HepG2 (cell line): Measurements from ENCODE around the gene SPAG9. TPM values are rescaled to one million over a fixed set of nuclear protein-coding genes. Genes with fewer than 3 reads are reported as not detected.

Experiments
- DNMT3B ChIP-seq: conservative IDR thresholded peaks from 2 replicates; pipeline ENCODE4 v1.6.1; 2016; ENCODE audit warnings: missing biosample characterization, control low read depth
- FUBP1 ChIP-seq: sonication (generic); formaldehyde crosslinking; IDR thresholded peaks from 2 replicates; pipeline ENCODE4 v1.5.1; 2020; ENCODE audit warnings: missing genetic modification reagents, mild to moderate bottlenecking, borderline replicate concordance
- MYPOP ChIP-seq: sonication (generic); formaldehyde crosslinking; IDR thresholded peaks from 2 replicates; pipeline ENCODE4 v1.8.1; 2023; ENCODE audit warnings: mild to moderate bottlenecking, moderate library complexity, missing genetic modification reagents
- ZBTB37 ChIP-seq: sonication (generic); formaldehyde crosslinking; IDR thresholded peaks from 2 replicates; pipeline ENCODE4 v1.4.0; 2020; ENCODE audit warnings: mild to moderate bottlenecking, missing genetic modification reagents
- ZBTB40 ChIP-seq, 2 experiments: fragments of 450-650 bp in 1 of 2; sonication (generic) in 1 of 2; formaldehyde crosslinking in 1 of 2; IDR thresholded peaks; 2 replicates each; pipeline versions ENCODE4 v1.6.1 to v1.8.0; 2016 to 2022; ENCODE audit warnings: antibody characterized with exemption in 1 of 2, mild to moderate bottlenecking in 1 of 2, missing genetic modification reagents in 1 of 2
- ZNF124 ChIP-seq: sonication (generic); formaldehyde crosslinking; IDR thresholded peaks from 2 replicates; pipeline ENCODE4 v1.4.0; 2020; ENCODE audit warnings: missing genetic modification reagents
- ZNF138 ChIP-seq: sonication (generic); formaldehyde crosslinking; IDR thresholded peaks from 2 replicates; pipeline ENCODE4 v1.5.0; 2020; ENCODE audit warnings: mild to moderate bottlenecking, low read depth, missing genetic modification reagents
- ZNF839 ChIP-seq: sonication (generic); formaldehyde crosslinking; IDR thresholded peaks from 2 replicates; pipeline ENCODE4 v1.4.0; 2020; ENCODE audit warnings: missing genetic modification reagents, mild to moderate bottlenecking, borderline replicate concordance
- polyA plus RNA-seq, 8 experiments: library from polyadenylated mRNA; depleted of rRNA in 3 of 8; stranded (reverse) in 7 of 8; unstranded in 1 of 8; fragments of >200 nt; fragmentation: Illumina TruSeq in 4 of 8; extraction: Trizol in 4 of 8; gene quantifications; 2 replicates each; pipeline versions ENCODE4 v1.2.1 to v1.2.3, GENCODE V29; 2011 to 2016; ENCODE audit warnings: low read depth in 4 of 8, missing spikeins in 1 of 8, mixed read lengths in 1 of 8; ENCODE audit not compliant: insufficient read depth in 1 of 8
- total RNA-seq, 5 experiments: library from RNA; depleted of rRNA; stranded (reverse); fragments of >200 nt; fragmentation: Illumina TruSeq; extraction: Trizol; gene quantifications; 2 replicates each; pipeline ENCODE4 v1.2.3, GENCODE V29; 2016; ENCODE audit warnings: low read depth in 1 of 5

Gene SPAG9
- total and polyA plus RNA-seq, 2 of the 13 experiments (the other 11 are each of a cell fraction or from before 2014, with no cell fraction given) = 43.2 to 78.6 TPM

GRCh38 chr17:51166198-51166986 lies 45.7 kb upstream of the SPAG9 start, which contains the start of gene NME2 (continued):
- no peak for TF ChIP-seq FUBP1 (CRISPR knock-in tag)
- TF ChIP-seq ZNF124 (CRISPR knock-in tag) = no peak; the same call in 1 of the 2 replicates
- TF ChIP-seq ZNF138 (CRISPR knock-in tag) = peak; percentile 83; the same call in 1 of the 2 replicates
- peak; percentile 47 for TF ChIP-seq MYPOP (CRISPR knock-in tag)
- peak; percentile 22; the same call in 1 of the 2 replicates for TF ChIP-seq ZNF839 (CRISPR knock-in tag)
- no peak for TF ChIP-seq ZBTB40 (IDR thresholded peaks at IDR 0.05)
- TF ChIP-seq ZBTB40 (CRISPR knock-in tag; IDR thresholded peaks at IDR 0.05) = peak; percentile 77
- TF ChIP-seq DNMT3B (CRISPR knock-in tag) = no peak; the same call in 1 of the 2 replicates
- TF ChIP-seq ZBTB37 (CRISPR knock-in tag) = no peak
